Mesothelial cell of epicardium (in vitro differentiated cells): ENCODE results near the gene INO80D. TPM values are rescaled to one million over a fixed set of nuclear protein-coding genes. Genes with fewer than 3 reads are reported as not detected.

ENCODE experiments used
- DNase-seq, 2 experiments: peaks; one replicate each; pipeline ENCODE4 v3.0.0; 2021; ENCODE audit warnings: low spot score in 2 of 2; ENCODE audit not compliant: unreplicated experiment in 2 of 2
- H3K27ac Mint-ChIP-seq: 2 replicates; pipeline ENCODE4 v1.8.0; 2021; ENCODE audit warnings: mixed read lengths
- H3K27me3 Mint-ChIP-seq: 2 replicates; pipeline ENCODE4 v1.8.0; 2021; ENCODE audit warnings: low read depth, mixed read lengths
- H3K36me3 Mint-ChIP-seq: 2 replicates; pipeline ENCODE4 v1.8.0; 2021; ENCODE audit warnings: mixed read lengths
- H3K4me1 Mint-ChIP-seq: 2 replicates; pipeline ENCODE4 v1.8.0; 2021; ENCODE audit warnings: mixed read lengths
- H3K4me3 Mint-ChIP-seq: 2 replicates; pipeline ENCODE4 v1.8.0; 2021; ENCODE audit warnings: mild to moderate bottlenecking, moderate library complexity, mixed read lengths
- H3K9me3 Mint-ChIP-seq: 2 replicates; pipeline ENCODE4 v1.8.0; 2021; ENCODE audit warnings: mixed read lengths
- total RNA-seq: library from RNA; stranded (reverse); gene quantifications from 3 replicates; pipeline ENCODE4 v1.2.1, GENCODE V29; 2021
- TF ChIP-seq, protein P1 (sequence below): fragments of 200-600 bp; sonication (generic); IDR thresholded peaks from one replicate; pipeline ENCODE4 v1.5.0; 2021; ENCODE audit warnings: antibody characterized with exemption; ENCODE audit not compliant: unreplicated experiment

INO80D gene
- total RNA-seq, 1 donor from 2014 or later = 21.7 TPM

DNA sequence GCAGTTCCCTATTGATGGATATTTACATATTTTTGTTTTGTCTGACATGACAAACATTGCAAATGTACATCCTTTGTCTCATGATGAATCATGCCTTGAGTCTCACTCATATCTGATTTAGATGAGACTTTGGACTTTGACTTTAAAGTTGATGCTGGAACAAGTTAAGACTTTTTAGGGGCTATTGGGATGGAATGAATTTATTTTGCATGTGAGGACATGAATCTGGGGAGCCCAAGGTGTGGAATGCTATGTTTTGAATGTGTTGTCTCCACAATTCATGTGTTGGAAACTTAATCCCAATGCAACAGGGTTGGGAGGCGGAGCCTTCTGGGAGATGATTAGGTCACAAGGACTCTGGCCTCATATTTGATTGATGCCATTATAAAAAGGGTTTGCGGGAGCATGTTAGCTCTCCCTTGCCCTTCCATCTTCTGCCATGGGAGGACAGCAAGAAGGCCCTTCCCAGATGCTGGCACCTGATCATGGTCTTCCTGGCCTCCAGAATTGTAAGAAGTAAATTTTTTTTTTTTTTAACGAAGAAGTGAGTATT lies 29.1 kb upstream of the INO80D start:
- DNase-seq = no peak
- H3K27ac Mint-ChIP-seq = no peak overlapping the region
- peaks cover 7% of the 10 kb centered on the region for H3K9me3 Mint-ChIP-seq
- no peak overlapping the region for H3K4me3 Mint-ChIP-seq
- H3K4me1 Mint-ChIP-seq = no peaks in the 10 kb centered on the region
- TF ChIP-seq, protein P1, sequence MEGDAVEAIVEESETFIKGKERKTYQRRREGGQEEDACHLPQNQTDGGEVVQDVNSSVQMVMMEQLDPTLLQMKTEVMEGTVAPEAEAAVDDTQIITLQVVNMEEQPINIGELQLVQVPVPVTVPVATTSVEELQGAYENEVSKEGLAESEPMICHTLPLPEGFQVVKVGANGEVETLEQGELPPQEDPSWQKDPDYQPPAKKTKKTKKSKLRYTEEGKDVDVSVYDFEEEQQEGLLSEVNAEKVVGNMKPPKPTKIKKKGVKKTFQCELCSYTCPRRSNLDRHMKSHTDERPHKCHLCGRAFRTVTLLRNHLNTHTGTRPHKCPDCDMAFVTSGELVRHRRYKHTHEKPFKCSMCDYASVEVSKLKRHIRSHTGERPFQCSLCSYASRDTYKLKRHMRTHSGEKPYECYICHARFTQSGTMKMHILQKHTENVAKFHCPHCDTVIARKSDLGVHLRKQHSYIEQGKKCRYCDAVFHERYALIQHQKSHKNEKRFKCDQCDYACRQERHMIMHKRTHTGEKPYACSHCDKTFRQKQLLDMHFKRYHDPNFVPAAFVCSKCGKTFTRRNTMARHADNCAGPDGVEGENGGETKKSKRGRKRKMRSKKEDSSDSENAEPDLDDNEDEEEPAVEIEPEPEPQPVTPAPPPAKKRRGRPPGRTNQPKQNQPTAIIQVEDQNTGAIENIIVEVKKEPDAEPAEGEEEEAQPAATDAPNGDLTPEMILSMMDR = no peak
- H3K27me3 Mint-ChIP-seq = no peaks in the 10 kb centered on the region
- H3K36me3 Mint-ChIP-seq = peaks cover 30% of the 10 kb centered on the region

- Mint-ChIP-seq H3K4me3 (no peak overlapping the region), H3K4me1 (no peaks in the 10 kb centered on the region), H3K27ac (no peak overlapping the region), H3K9me3 (peaks cover 4% of the 10 kb centered on the region), H3K36me3 (peaks cover 22% of the 10 kb centered on the region), H3K27me3 (no peaks in the 10 kb centered on the region)
- TF ChIP-seq, protein P1 = no peak
- DNase-seq = no peak
These were observed 27.0 kb upstream of the INO80D start for GRCh38 chr2:206112846-206113547.

- no peaks in the 10 kb centered on the region for H3K4me1 Mint-ChIP-seq
- no peak overlapping the region for H3K27ac Mint-ChIP-seq
- peaks cover 22% of the 10 kb centered on the region for H3K36me3 Mint-ChIP-seq
- peaks cover 4% of the 10 kb centered on the region for H3K9me3 Mint-ChIP-seq
- TF ChIP-seq, protein P1 = no peak
- no peaks in the 10 kb centered on the region for H3K27me3 Mint-ChIP-seq
- no peak for DNase-seq
- H3K4me3 Mint-ChIP-seq = no peak overlapping the region
These were observed 26.1 kb upstream of the INO80D start for GRCh38 chr2:206112108-206112507.

- TF ChIP-seq, protein P1 = no peak
- Mint-ChIP-seq H3K4me1 (no peaks in the 10 kb centered on the region), H3K27ac (no peak overlapping the region), H3K36me3 (peaks cover 12% of the 10 kb centered on the region), H3K4me3 (no peak overlapping the region), H3K27me3 (no peaks in the 10 kb centered on the region), H3K9me3 (peaks cover 4% of the 10 kb centered on the region)
- no peak for DNase-seq
These were observed 22.7 kb upstream of the INO80D start for GRCh38 chr2:206108713-206109112.

- H3K9me3 Mint-ChIP-seq = no peaks in the 10 kb centered on the region
- H3K36me3 Mint-ChIP-seq = peaks cover 4% of the 10 kb centered on the region
- no peak for DNase-seq
- no peaks in the 10 kb centered on the region for H3K4me1 Mint-ChIP-seq
- H3K4me3 Mint-ChIP-seq = no peak overlapping the region
- no peaks in the 10 kb centered on the region for H3K27me3 Mint-ChIP-seq
- TF ChIP-seq, protein P1 = no peak
- no peak overlapping the region for H3K27ac Mint-ChIP-seq
These were observed 19.6 kb upstream of the INO80D start for GRCh38 chr2:206105541-206105940.
